BJ (cell line): ENCODE measurements around the gene B3GNT5. TPM values are rescaled to one million over a fixed set of nuclear protein-coding genes. Genes with fewer than 3 reads are reported as not detected.

Experiments
- CTCF ChIA-PET: fragments of 350-600 bp; formaldehyde crosslinking; extraction: SDS; loops from one replicate; lab custom pipeline; 2021; ENCODE audit warnings: antibody characterized with exemption, inconsistent platforms; lab: Yijun Ruan, JAX
- POLR2A ChIA-PET: fragments of 300-600 bp; sonication (Branson Sonifier 250); formaldehyde crosslinking; extraction: SDS; loops from one replicate; lab custom pipeline; 2021; ENCODE audit warnings: antibody characterized with exemption; lab: Charles Lee
- DNase-seq: peaks from one replicate; pipeline ENCODE4 v3.0.0-alpha.2; 2011; ENCODE audit warnings: low read depth
- H3K27me3 ChIP-seq: 2 replicates; pipeline ENCODE4 v1.6.0; 2011; ENCODE audit warnings: low read length; ENCODE audit not compliant: control insufficient read depth, insufficient read depth
- H3K36me3 ChIP-seq: 2 replicates; pipeline ENCODE4 v1.5.1; 2011; ENCODE audit warnings: low read length; ENCODE audit not compliant: control insufficient read depth, insufficient read depth
- H3K4me3 ChIP-seq: 2 replicates; pipeline ENCODE4 v1.5.1; 2011; ENCODE audit warnings: low read depth, mild to moderate bottlenecking, control low read depth, low read length
- CTCF ChIP-seq: IDR thresholded peaks from 2 replicates; pipeline ENCODE4 v1.5.1; 2011; ENCODE audit warnings: low read depth, mild to moderate bottlenecking, control low read depth, inconsistent platforms, low read length, moderate library complexity; ENCODE audit not compliant: insufficient read depth
- polyA plus RNA-seq: library from polyadenylated mRNA; depleted of rRNA; stranded (reverse); fragments of >200 nt; gene quantifications from 2 replicates; pipeline ENCODE4 v1.2.3, GENCODE V29; 2011

Gene B3GNT5
- polyA plus RNA-seq, 1 experiment, result 0.27 TPM

- Histone ChIP-seq H3K36me3 (no peaks in the 10 kb centered on the region), H3K4me3 (no peak overlapping the region), H3K27me3 (peaks cover 1% of the 10 kb centered on the region)
- TF ChIP-seq CTCF, result no peak
- POLR2A ChIA-PET, result no interaction called here
- no peak for DNase-seq
- CTCF ChIA-PET, result no interaction called here
Measured at GRCh38 chr3:183309276-183309675, 56.2 kb downstream of the B3GNT5 start.

- TF ChIP-seq CTCF, result no peak
- H3K36me3 ChIP-seq, result no peaks in the 10 kb centered on the region
- DNase-seq, result no peak
- ChIA-PET CTCF (interaction anchor here (1.4 kb wide), 1 partner anchor 14 kb away, joined by 3 read pairs; no protein-coding TSS in a partner anchor), POLR2A (no interaction called here)
- no peak overlapping the region for H3K4me3 ChIP-seq
- peaks cover 1% of the 10 kb centered on the region for H3K27me3 ChIP-seq
Measured at GRCh38 chr3:183310936-183311335, 57.9 kb downstream of the B3GNT5 start.

GRCh38 chr3:183312433-183312832, 59.4 kb downstream of the B3GNT5 start:
- ChIA-PET CTCF (no interaction called here), POLR2A (interaction anchor here (0.7 kb wide), 1 partner anchor 11 kb away, joined by 3 read pairs; no protein-coding TSS in a partner anchor)
- no peak overlapping the region for H3K4me3 ChIP-seq
- no peaks in the 10 kb centered on the region for H3K27me3 ChIP-seq
- no peak for TF ChIP-seq CTCF
- no peaks in the 10 kb centered on the region for H3K36me3 ChIP-seq
- DNase-seq, result no peak

GRCh38 chr3:183313351-183313750, 60.3 kb downstream of the B3GNT5 start:
- DNase-seq, result no peak
- H3K36me3 ChIP-seq, result no peaks in the 10 kb centered on the region
- no peak for TF ChIP-seq CTCF
- CTCF ChIA-PET, result interaction anchor here (1.0 kb wide), 1 partner anchor 12 kb away, joined by 3 read pairs; no protein-coding TSS in a partner anchor
- POLR2A ChIA-PET, result no interaction called here
- no peak overlapping the region for H3K4me3 ChIP-seq
- no peaks in the 10 kb centered on the region for H3K27me3 ChIP-seq

- no peak for TF ChIP-seq CTCF
- ChIA-PET CTCF (interaction anchor here (1.0 kb wide), 1 partner anchor 12 kb away, joined by 3 read pairs; no protein-coding TSS in a partner anchor), POLR2A (no interaction called here)
- Histone ChIP-seq H3K36me3 (no peaks in the 10 kb centered on the region), H3K27me3 (no peaks in the 10 kb centered on the region), H3K4me3 (no peak overlapping the region)
- no peak for DNase-seq
Measured at GRCh38 chr3:183313764-183314163, 60.7 kb downstream of the B3GNT5 start.
